Prostate gland (tissue), 2 donors: ENCODE results near the gene MAP3K20. TPM values are rescaled to one million over a fixed set of nuclear protein-coding genes. Genes with fewer than 3 reads are reported as not detected.
"Not testable (repeated sequence)": the region's sequence is repeated elsewhere in the genome, so short reads cannot be mapped to it uniquely, and the experiment has no call there.

ENCODE experiments used
- DNase-seq: peaks from one replicate; pipeline ENCODE4 v3.0.0-alpha.2; 2019; ENCODE audit warnings: low spot score
- H3K27ac ChIP-seq, 2 donors: fragments of 200-600 bp; sonication (generic); 2 replicates each; pipeline ENCODE4 v1.5.1; 2017 to 2019
- H3K27me3 ChIP-seq: fragments of 200-600 bp; sonication (generic); replicated peaks from 2 replicates; pipeline ENCODE4 v1.5.1; 2019; ENCODE audit not compliant: insufficient read depth
- H3K36me3 ChIP-seq, 2 donors: fragments of 200-600 bp; sonication (generic); 1 replicate in 1 of 2; 2 replicates in 1 of 2; pipeline versions ENCODE4 v1.5.1 to v1.8.1; 2017 to 2019
- H3K4me1 ChIP-seq: fragments of 200-600 bp; sonication (generic); replicated peaks from 2 replicates; pipeline ENCODE4 v1.5.1; 2019
- H3K4me3 ChIP-seq, 2 donors: fragments of 200-600 bp; sonication (generic); 2 replicates each; pipeline ENCODE4 v1.5.1; 2017 to 2019
- H3K9me3 ChIP-seq: fragments of 200-600 bp; sonication (generic); 2 replicates; pipeline ENCODE4 v1.5.1; 2017
- CTCF ChIP-seq, 4 experiments: fragments of 200-600 bp in 2 of 4; fragments of 450-650 bp in 2 of 4; sonication (generic) in 2 of 4; IDR thresholded peaks; 1 replicate in 3 of 4; 2 replicates in 1 of 4; pipeline ENCODE4 v1.5.1; 2016 to 2019; ENCODE audit warnings: antibody characterized with exemption in 4 of 4, mild to moderate bottlenecking in 2 of 4, moderate library complexity in 2 of 4
- POLR2A ChIP-seq: fragments of 450-650 bp; IDR thresholded peaks from one replicate; pipeline ENCODE4 v1.6.1; 2016; ENCODE audit warnings: antibody characterized with exemption, mild to moderate bottlenecking
- POLR2AphosphoS5 ChIP-seq: sonication (generic); formaldehyde crosslinking; IDR thresholded peaks from one replicate; pipeline ENCODE4 v1.6.1; 2017; ENCODE audit warnings: antibody characterized with exemption
- WGBS: methylation state at CpG from one replicate; pipeline ENCODE4 v1.1.5; 2018; 5-methylcytosine and 5-hydroxymethylcytosine counted together
- intact Hi-C: fragments of 100-400 bp; cut with DNase I; formaldehyde crosslinking; loops from one replicate; pipeline ENCODE4 v1.14.2; 2022
- total RNA-seq, 2 donors: library from RNA; depleted of rRNA; stranded (reverse); fragments of >200 nt; gene quantifications; one replicate each; pipeline ENCODE4 v1.1.0, GENCODE V29; 2016

Gene MAP3K20
- total RNA-seq, 2 donors from 2014 or later = 28.9 to 48.8 TPM

DNA sequence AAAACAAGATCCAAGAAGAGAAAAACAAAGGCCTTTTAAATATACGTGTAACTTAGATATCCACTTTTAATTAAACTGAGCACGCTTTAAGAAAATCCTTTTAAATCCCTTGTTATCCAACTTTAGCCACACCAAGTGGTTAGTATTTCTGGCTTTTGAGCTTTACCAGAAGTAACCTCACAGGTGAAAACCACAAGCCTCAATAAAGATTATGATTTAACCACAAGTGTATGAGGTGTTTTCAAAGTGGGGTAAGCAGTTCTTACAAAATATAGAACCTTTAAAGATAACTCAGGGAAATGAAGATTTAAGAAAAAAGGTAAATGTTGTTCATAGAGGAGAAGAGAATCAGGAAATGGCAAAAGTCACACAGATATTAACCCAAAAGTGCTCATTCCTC lies 220.6 kb downstream of the MAP3K20 start:
- no peak overlapping the region for H3K27ac ChIP-seq
- no peaks in the 10 kb centered on the region for H3K36me3 ChIP-seq
- H3K4me1 ChIP-seq = no peaks in the 10 kb centered on the region
- H3K4me3 ChIP-seq = no peak overlapping the region
- no peak for DNase-seq
- no peaks in the 10 kb centered on the region for H3K27me3 ChIP-seq
- 90% methylated on average over 2 of the region's 2 CpGs for WGBS
- H3K9me3 ChIP-seq = no peaks in the 10 kb centered on the region
- TF ChIP-seq POLR2A (no peak), CTCF (IDR thresholded peaks at IDR 0.05) (no peak), POLR2AphosphoS5 (no peak)
- intact Hi-C loops = no loop called here

- intact Hi-C loops = no loop called here
- Histone ChIP-seq H3K27me3 (no peaks in the 10 kb centered on the region), H3K4me1 (no peaks in the 10 kb centered on the region), H3K27ac (no peak overlapping the region), H3K9me3 (no peaks in the 10 kb centered on the region), H3K36me3 (no peaks in the 10 kb centered on the region), H3K4me3 (no peak overlapping the region)
- TF ChIP-seq POLR2AphosphoS5 = no peak
- no peak for TF ChIP-seq CTCF (IDR thresholded peaks at IDR 0.05)
- no peak for TF ChIP-seq POLR2A
- WGBS = 95% methylated on average over 5 of the region's 5 CpGs
- DNase-seq = no peak
Measured at GRCh38 chr2:173298536-173299097, 223.0 kb downstream of the MAP3K20 start.

GRCh38 chr2:173299764-173300163 lies 224.1 kb downstream of the MAP3K20 start:
- no peak overlapping the region for H3K4me3 ChIP-seq
- no peak for DNase-seq
- H3K36me3 ChIP-seq = no peaks in the 10 kb centered on the region
- intact Hi-C loops = no loop called here
- no peaks in the 10 kb centered on the region for H3K27me3 ChIP-seq
- H3K9me3 ChIP-seq = no peaks in the 10 kb centered on the region
- no peak overlapping the region for H3K27ac ChIP-seq
- H3K4me1 ChIP-seq = no peaks in the 10 kb centered on the region
- no peak for TF ChIP-seq CTCF (IDR thresholded peaks at IDR 0.05)
- TF ChIP-seq POLR2A = no peak
- WGBS = 92% methylated on average over 5 of the region's 5 CpGs

- no peak for TF ChIP-seq POLR2AphosphoS5
- TF ChIP-seq CTCF (IDR thresholded peaks at IDR 0.05) = no peak
- TF ChIP-seq POLR2A = no peak
- WGBS = 100% methylated on average over 1 of the region's 1 CpG
- DNase-seq = no peak
- no peak overlapping the region for H3K4me3 ChIP-seq
- no peak overlapping the region for H3K27ac ChIP-seq
- no peaks in the 10 kb centered on the region for H3K4me1 ChIP-seq
- intact Hi-C loops = no loop called here
- no peaks in the 10 kb centered on the region for H3K27me3 ChIP-seq
- no peaks in the 10 kb centered on the region for H3K36me3 ChIP-seq
- no peaks in the 10 kb centered on the region for H3K9me3 ChIP-seq
Measured at GRCh38 chr2:173300458-173300857, 224.8 kb downstream of the MAP3K20 start.

GRCh38 chr2:173301549-173301948 lies 225.9 kb downstream of the MAP3K20 start:
- H3K4me3 ChIP-seq, H3K9me3 ChIP-seq, intact Hi-C loops, DNase-seq, H3K27ac ChIP-seq, H3K4me1 ChIP-seq, H3K36me3 ChIP-seq, H3K27me3 ChIP-seq: not testable (repeated sequence)
- 93% methylated on average over 4 of the region's 4 CpGs for WGBS
